ENCODE results near the gene KPNA1. TPM values are rescaled to one million over a fixed set of nuclear protein-coding genes. Genes with fewer than 3 reads are reported as not detected.

Gene KPNA1
- total RNA-seq, 1 donor from 2014 or later = 28.4 TPM

DNA sequence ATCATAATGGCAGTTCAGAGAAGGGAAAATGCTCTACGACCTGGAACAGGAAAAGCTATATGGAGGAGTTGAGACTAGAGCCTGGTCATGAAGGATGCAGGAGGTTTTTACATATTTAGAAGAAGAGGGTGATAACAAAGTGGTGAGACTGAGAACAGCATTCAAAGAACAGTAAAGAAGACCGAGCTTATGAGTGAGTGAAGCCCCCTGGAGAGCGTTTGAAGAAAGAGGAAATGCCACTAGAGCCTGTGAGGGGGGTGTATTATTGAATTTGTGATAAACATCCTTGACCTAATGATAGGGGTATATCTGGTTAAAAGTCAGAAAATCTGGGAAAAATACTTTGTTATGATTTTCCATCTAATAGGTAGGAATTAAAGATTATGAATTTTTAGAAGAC lies 45.2 kb upstream of the KPNA1 start:
- Histone ChIP-seq H3K4me3 (ENCODE audit: low read depth, low read length) (no peak overlapping the region), H3K36me3 (ENCODE audit: control insufficient read depth, insufficient read depth, low read length) (peaks cover 7% of the 10 kb centered on the region), H3K27me3 (ENCODE audit: control insufficient read depth, insufficient read depth, low read length) (no peaks in the 10 kb centered on the region)
- no peak for TF ChIP-seq CTCF (IDR thresholded peaks at IDR 0.05; ENCODE audit: insufficient read depth, low read length, severe bottlenecking)
- FAIRE-seq (no peak), DNase-seq (ENCODE audit: low read depth) (no peak)

- H3K27me3 ChIP-seq (ENCODE audit: control insufficient read depth, insufficient read depth, low read length) = no peaks in the 10 kb centered on the region
- no peak for TF ChIP-seq CTCF (IDR thresholded peaks at IDR 0.05; ENCODE audit: insufficient read depth, low read length, severe bottlenecking)
- FAIRE-seq = no peak
- peaks cover 7% of the 10 kb centered on the region for H3K36me3 ChIP-seq (ENCODE audit: control insufficient read depth, insufficient read depth, low read length)
- no peak for DNase-seq (ENCODE audit: low read depth)
- H3K4me3 ChIP-seq (ENCODE audit: low read depth, low read length) = no peak overlapping the region
Measured at GRCh38 chr3:122558605-122559004, 43.9 kb upstream of the KPNA1 start.

GRCh38 chr3:122557356-122557755 lies 42.6 kb upstream of the KPNA1 start:
- no peak overlapping the region for H3K4me3 ChIP-seq (ENCODE audit: low read depth, low read length)
- TF ChIP-seq CTCF (IDR thresholded peaks at IDR 0.05; ENCODE audit: insufficient read depth, low read length, severe bottlenecking) = no peak
- no peaks in the 10 kb centered on the region for H3K27me3 ChIP-seq (ENCODE audit: control insufficient read depth, insufficient read depth, low read length)
- H3K36me3 ChIP-seq (ENCODE audit: control insufficient read depth, insufficient read depth, low read length) = peaks cover 7% of the 10 kb centered on the region
- DNase-seq (ENCODE audit: low read depth) (no peak), FAIRE-seq (no peak)

GRCh38 chr3:122555275-122556071 lies 40.7 kb upstream of the KPNA1 start:
- H3K36me3 ChIP-seq (ENCODE audit: control insufficient read depth, insufficient read depth, low read length) = peaks cover 9% of the 10 kb centered on the region
- FAIRE-seq = no peak
- no peak for TF ChIP-seq CTCF (IDR thresholded peaks at IDR 0.05; ENCODE audit: insufficient read depth, low read length, severe bottlenecking)
- H3K27me3 ChIP-seq (ENCODE audit: control insufficient read depth, insufficient read depth, low read length) = no peaks in the 10 kb centered on the region
- peak; percentile 47 for DNase-seq (ENCODE audit: low read depth)
- H3K4me3 ChIP-seq (ENCODE audit: low read depth, low read length) = no peak overlapping the region

GRCh38 chr3:122553171-122553570 lies 38.4 kb upstream of the KPNA1 start:
- FAIRE-seq (no peak), DNase-seq (ENCODE audit: low read depth) (no peak)
- no peak for TF ChIP-seq CTCF (IDR thresholded peaks at IDR 0.05; ENCODE audit: insufficient read depth, low read length, severe bottlenecking)
- Histone ChIP-seq H3K36me3 (ENCODE audit: control insufficient read depth, insufficient read depth, low read length) (peaks cover 8% of the 10 kb centered on the region), H3K27me3 (ENCODE audit: control insufficient read depth, insufficient read depth, low read length) (no peaks in the 10 kb centered on the region), H3K4me3 (ENCODE audit: low read depth, low read length) (no peak overlapping the region)

GRCh38 chr3:122548619-122549018 lies 33.9 kb upstream of the KPNA1 start:
- no peak overlapping the region for H3K4me3 ChIP-seq (ENCODE audit: low read depth, low read length)
- H3K36me3 ChIP-seq (ENCODE audit: control insufficient read depth, insufficient read depth, low read length) = peaks cover 4% of the 10 kb centered on the region
- no peak for TF ChIP-seq CTCF (IDR thresholded peaks at IDR 0.05; ENCODE audit: insufficient read depth, low read length, severe bottlenecking)
- no peak for FAIRE-seq
- DNase-seq (ENCODE audit: low read depth) = no peak
- no peaks in the 10 kb centered on the region for H3K27me3 ChIP-seq (ENCODE audit: control insufficient read depth, insufficient read depth, low read length)

All from bronchial epithelial cell (primary cell).